Fibroblast of lung (primary cell): ENCODE measurements around the gene FLYWCH2.

Source experiments
- EZH2 ChIP-seq: IDR thresholded peaks from 2 replicates; pipeline ENCODE4 v1.5.1; 2012; ENCODE audit warnings: low read length, control low read depth, mild to moderate bottlenecking; ENCODE audit errors: missing control alignments
- TF ChIP-seq, protein P1 (sequence below), 2 donors: IDR thresholded peaks in 1 of 2; conservative IDR thresholded peaks in 1 of 2; 1 replicate in 1 of 2; 2 replicates in 1 of 2; pipeline ENCODE4 v1.5.1; 2011 to 2012; ENCODE audit warnings: low read length in 2 of 2, control low read depth in 1 of 2, inconsistent platforms in 1 of 2, low read depth in 1 of 2, mild to moderate bottlenecking in 1 of 2

DNA sequence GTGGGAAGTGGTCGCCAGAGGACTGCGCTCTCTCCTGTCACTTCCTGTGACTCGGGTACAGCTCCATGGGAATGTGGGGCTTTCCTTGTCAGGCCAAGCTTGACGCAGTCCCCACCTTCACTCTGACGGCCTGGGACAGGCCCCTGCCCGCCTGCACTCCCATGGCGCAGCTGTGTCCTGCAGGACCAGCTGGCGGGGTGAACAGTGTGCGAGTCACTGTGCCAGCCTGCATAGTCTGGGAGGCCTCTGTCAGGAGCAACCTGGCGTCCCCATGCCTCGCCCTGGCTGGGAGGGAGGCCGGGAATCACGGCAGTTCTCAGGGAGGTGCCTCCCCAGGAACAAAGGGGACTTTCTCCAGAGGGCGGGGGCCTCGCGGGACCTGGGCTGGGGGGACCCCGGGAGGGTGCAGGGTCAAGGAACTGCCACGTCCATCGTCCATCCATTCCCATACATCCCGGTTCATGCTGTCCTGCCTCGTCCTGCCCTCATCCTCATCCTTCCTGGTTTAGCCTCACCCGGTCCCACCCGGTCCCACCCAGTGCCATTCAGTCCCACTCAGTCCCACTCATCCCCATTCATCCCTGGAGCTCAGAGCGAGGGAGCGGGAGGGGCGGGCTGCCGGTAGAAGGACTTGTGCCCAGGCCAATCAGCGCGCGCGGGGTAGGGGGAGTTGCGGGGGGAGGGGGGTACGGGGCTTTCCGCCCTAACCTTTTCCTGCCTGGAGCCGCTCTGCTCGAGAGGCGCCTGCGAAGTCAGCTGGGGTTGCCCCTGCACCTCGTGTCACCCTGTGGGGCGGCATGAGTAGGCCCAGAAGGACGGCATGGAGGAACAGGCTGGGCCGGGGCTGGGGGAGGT, 42.1 kb downstream of the FLYWCH2 start:
- TF ChIP-seq, protein P1, sequence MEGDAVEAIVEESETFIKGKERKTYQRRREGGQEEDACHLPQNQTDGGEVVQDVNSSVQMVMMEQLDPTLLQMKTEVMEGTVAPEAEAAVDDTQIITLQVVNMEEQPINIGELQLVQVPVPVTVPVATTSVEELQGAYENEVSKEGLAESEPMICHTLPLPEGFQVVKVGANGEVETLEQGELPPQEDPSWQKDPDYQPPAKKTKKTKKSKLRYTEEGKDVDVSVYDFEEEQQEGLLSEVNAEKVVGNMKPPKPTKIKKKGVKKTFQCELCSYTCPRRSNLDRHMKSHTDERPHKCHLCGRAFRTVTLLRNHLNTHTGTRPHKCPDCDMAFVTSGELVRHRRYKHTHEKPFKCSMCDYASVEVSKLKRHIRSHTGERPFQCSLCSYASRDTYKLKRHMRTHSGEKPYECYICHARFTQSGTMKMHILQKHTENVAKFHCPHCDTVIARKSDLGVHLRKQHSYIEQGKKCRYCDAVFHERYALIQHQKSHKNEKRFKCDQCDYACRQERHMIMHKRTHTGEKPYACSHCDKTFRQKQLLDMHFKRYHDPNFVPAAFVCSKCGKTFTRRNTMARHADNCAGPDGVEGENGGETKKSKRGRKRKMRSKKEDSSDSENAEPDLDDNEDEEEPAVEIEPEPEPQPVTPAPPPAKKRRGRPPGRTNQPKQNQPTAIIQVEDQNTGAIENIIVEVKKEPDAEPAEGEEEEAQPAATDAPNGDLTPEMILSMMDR (conservative IDR thresholded peaks at IDR 0.05 in 1 of 2, IDR thresholded peaks at IDR 0.05 in 1 of 2; ENCODE audit: low read depth in 1 of 2, low read length in 2 of 2) = no peak
- no peak for TF ChIP-seq EZH2
